ENCODE data around the gene CLPTM1. TPM values are rescaled to one million over a fixed set of nuclear protein-coding genes. Genes with fewer than 3 reads are reported as not detected.

Gene CLPTM1
- total RNA-seq, 1 donor from 2014 or later = 115 TPM

- peaks cover 60% of the 10 kb centered on the region for H4K20me1 ChIP-seq (ENCODE audit: insufficient read depth, low read length)
- H3K4me3 Mint-ChIP-seq (ENCODE audit: unreplicated experiment) = no peak overlapping the region
These were observed 85.9 kb downstream of the CLPTM1 start for GRCh38 chr19:45041125-45041524.

More at GRCh38 chr19:45041125-45041524, 85.9 kb downstream of the CLPTM1 start:
- FAIRE-seq = no peak
- peaks cover 17% of the 10 kb centered on the region for H3K4me1 Mint-ChIP-seq (ENCODE audit: low read depth, unreplicated experiment)
- no peak overlapping the region for H2AFZ ChIP-seq (ENCODE audit: low read depth, low read length)
- no peaks in the 10 kb centered on the region for H3K9me3 Mint-ChIP-seq (ENCODE audit: unreplicated experiment)
- H3K4me1 ChIP-seq (ENCODE audit: insufficient read depth, low read length) = peaks cover 11% of the 10 kb centered on the region
- H3K9me3 ChIP-seq (ENCODE audit: insufficient read depth, low read depth, low read length) = no peaks in the 10 kb centered on the region
- DNase-seq (ENCODE audit: low read depth) = no peak
- H3K4me3 ChIP-seq (ENCODE audit: insufficient read depth, low read depth, low read length) = no peak overlapping the region
- no peak overlapping the region for H3K4me2 ChIP-seq (ENCODE audit: low read length)
- no peak overlapping the region for H3K27ac Mint-ChIP-seq (ENCODE audit: unreplicated experiment)
- H3K9ac ChIP-seq (ENCODE audit: low read length) = peak overlapping the region; percentile 2
- no peaks in the 10 kb centered on the region for H3K27me3 ChIP-seq (ENCODE audit: insufficient read depth, low read length)
- H3K27me3 Mint-ChIP-seq (ENCODE audit: low read depth, unreplicated experiment) = no peaks in the 10 kb centered on the region
- H3K36me3 Mint-ChIP-seq (ENCODE audit: low read depth, unreplicated experiment) = peaks cover 18% of the 10 kb centered on the region
- H3K79me2 ChIP-seq (ENCODE audit: insufficient read depth, low read length) = peaks cover 69% of the 10 kb centered on the region
- no peak overlapping the region for H3K27ac ChIP-seq (ENCODE audit: low read depth, low read length)
- TF ChIP-seq EZH2 (IDR thresholded peaks at IDR 0.05; ENCODE audit: insufficient read depth, low read length) (no peak), CTCF (IDR thresholded peaks at IDR 0.05; ENCODE audit: insufficient read depth, low read depth, low read length) (no peak)
- peaks cover 29% of the 10 kb centered on the region for H3K36me3 ChIP-seq (ENCODE audit: insufficient read depth, low read length)

Other genes starting within 250 kb of the CLPTM1 start
- 16.9 and 17.3 TPM in 2 replicates for gene BCL3, start 206.7 kb upstream of the CLPTM1 start, total RNA-seq
- gene CBLC, start 177.5 kb upstream of the CLPTM1 start, total RNA-seq = not detected in 2 replicates
- 11.5 and 14.0 TPM in 2 replicates for gene BCAM, start 146.3 kb upstream of the CLPTM1 start, total RNA-seq
- 297 and 302 TPM in 2 replicates for gene NECTIN2, start 109.1 kb upstream of the CLPTM1 start, total RNA-seq
- gene TOMM40, start 64.1 kb upstream of the CLPTM1 start, total RNA-seq = 93.4 and 107 TPM in 2 replicates
- gene APOE, start 49.6 kb upstream of the CLPTM1 start, total RNA-seq = 655 and 663 TPM in 2 replicates
- gene APOC1, start 40.8 kb upstream of the CLPTM1 start, total RNA-seq = 2.2 and 2.4 TPM in 2 replicates
- gene APOC4, start 13.1 kb upstream of the CLPTM1 start, total RNA-seq = not detected in 2 replicates
- gene APOC2, start 9.3 kb upstream of the CLPTM1 start, total RNA-seq = not detected in 2 replicates
- 12.8 and 14.0 TPM in 2 replicates for gene RELB, start 46.1 kb downstream of the CLPTM1 start, total RNA-seq
- 45.5 and 45.9 TPM in 2 replicates for gene CLASRP, start 83.7 kb downstream of the CLPTM1 start, total RNA-seq
- 3.0 and 3.1 TPM in 2 replicates for gene ZNF296, start 121.1 kb downstream of the CLPTM1 start, total RNA-seq
- gene GEMIN7, start 123.9 kb downstream of the CLPTM1 start, total RNA-seq = 44.8 and 46.0 TPM in 2 replicates
- gene PPP1R37, start 137.8 kb downstream of the CLPTM1 start, total RNA-seq = 29.1 and 29.2 TPM in 2 replicates
- gene NKPD1, start 205.6 kb downstream of the CLPTM1 start, total RNA-seq = not detected in 2 replicates
- gene TRAPPC6A, start 222.9 kb downstream of the CLPTM1 start, total RNA-seq = 14.7 and 16.4 TPM in 2 replicates
- gene BLOC1S3, start 223.4 kb downstream of the CLPTM1 start, total RNA-seq = 14.5 TPM in 2 replicates